ENCODE results near the gene ZCCHC14.

The ZCCHC14 gene

DNA sequence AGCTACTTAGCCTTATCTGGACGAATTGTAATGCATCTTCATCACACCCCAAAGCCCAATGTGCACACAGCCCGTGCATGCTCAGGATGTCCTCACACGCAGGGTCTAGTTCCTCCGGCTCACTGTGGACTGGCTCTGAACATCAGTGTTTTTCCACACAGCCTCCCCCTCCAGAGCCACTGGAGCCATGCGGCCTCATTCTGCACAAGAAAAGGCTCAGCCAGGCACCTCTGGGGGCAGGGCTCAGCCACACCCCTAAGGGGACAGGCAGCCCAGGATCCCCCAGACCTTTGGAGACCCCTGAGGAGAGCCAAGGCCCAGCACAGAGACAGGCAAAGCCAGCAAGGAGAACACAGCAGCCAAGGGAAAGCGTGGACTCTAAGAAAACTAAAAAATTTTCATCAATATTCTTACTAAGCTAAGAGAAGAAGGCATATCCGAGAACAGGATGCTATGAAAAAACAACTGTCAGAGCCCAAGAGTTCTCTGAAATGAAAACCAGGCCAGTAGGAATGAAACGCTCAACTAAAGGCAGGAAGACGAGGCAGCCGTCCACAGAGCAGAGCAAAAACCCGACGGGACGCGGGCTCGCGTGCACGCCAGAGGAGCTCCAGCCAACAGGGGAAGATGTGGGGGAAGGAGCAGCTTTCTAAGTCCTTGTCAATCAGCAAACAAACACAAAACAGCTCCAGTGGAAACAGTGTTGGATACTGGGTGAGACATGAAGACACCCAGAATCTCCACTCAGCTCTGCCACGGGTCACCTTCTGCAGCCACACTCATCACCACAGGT lies 66.2 kb downstream of the ZCCHC14 start:
- Histone ChIP-seq H3K14ac (ENCODE audit: low read length in 2 of 2) (no peak overlapping the region), H4K91ac (ENCODE audit: low read length) (no peak overlapping the region), H3K9me3 (ENCODE audit: control insufficient read depth, low read length) (no peaks in the 10 kb centered on the region), H3K27me3 (ENCODE audit: control insufficient read depth in 1 of 2, insufficient read depth in 1 of 2, low read length in 2 of 2) (no peaks in the 10 kb centered on the region), H2BK120ac (ENCODE audit: low read depth, low read length) (no peak overlapping the region), H3K27ac (ENCODE audit: low read length, poor library complexity, severe bottlenecking) (no peak overlapping the region), H3K23ac (ENCODE audit: low read length in 2 of 2) (no peak overlapping the region), H3K4ac (ENCODE audit: low read depth in 1 of 2, low read length in 2 of 2) (no peak overlapping the region), H2BK5ac (ENCODE audit: low read depth, low read length, poor library complexity, severe bottlenecking) (no peak overlapping the region), H3K4me2 (ENCODE audit: low read length, poor library complexity, severe bottlenecking) (no peak overlapping the region), H2BK12ac (ENCODE audit: low read length in 2 of 2) (no peak overlapping the region), H3K18ac (ENCODE audit: low read depth in 1 of 2, low read length in 2 of 2) (no peak overlapping the region), H2BK15ac (ENCODE audit: low read depth, poor library complexity, severe bottlenecking) (no peak overlapping the region), H3K9ac (ENCODE audit: low read length) (no peak overlapping the region), H3K4me3 (ENCODE audit: insufficient read depth in 1 of 2, low read depth in 1 of 2, low read length in 2 of 2) (no peak overlapping the region), H2AFZ (ENCODE audit: low read depth, low read length) (no peak overlapping the region), H4K8ac (ENCODE audit: low read length) (no peak overlapping the region), H3K4me1 (ENCODE audit: control insufficient read depth, insufficient read depth, low read depth, low read length) (peaks cover 8% of the 10 kb centered on the region), H3K36me3 (ENCODE audit: control insufficient read depth in 1 of 2, insufficient read depth in 2 of 2, low read depth in 1 of 2, low read length in 2 of 2) (peaks cover 57 to 87% of the 10 kb centered on the region in 2 experiments), H2AK5ac (ENCODE audit: low read length, severe bottlenecking) (no peak overlapping the region), H3K79me1 (replicated peaks; ENCODE audit: low read length, poor library complexity, severe bottlenecking) (peaks cover 56% of the 10 kb centered on the region)
- WGBS: 83% methylated on average over 12 of the region's 18 CpGs
- no peak for DNase-seq

DNA sequence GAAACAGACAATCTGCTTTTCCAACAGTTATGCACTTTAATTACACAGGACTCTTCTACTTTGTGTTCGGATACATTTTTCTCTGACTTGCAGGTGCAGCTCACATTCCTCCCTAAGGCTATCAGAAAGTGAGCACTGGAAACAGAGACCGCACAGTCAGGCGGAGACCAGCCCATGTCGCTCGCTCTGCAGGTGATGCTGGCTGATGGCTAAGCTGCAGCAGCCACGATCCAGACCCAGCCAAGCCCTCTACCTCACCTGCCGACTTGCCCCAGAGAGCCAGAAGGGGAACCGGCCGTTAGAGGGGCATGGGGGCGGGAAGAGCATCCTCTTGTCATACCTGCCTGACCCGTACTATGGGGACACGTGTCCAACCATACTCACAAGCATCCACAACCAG lies 66.9 kb downstream of the ZCCHC14 start:
- H3K4me1 ChIP-seq (ENCODE audit: control insufficient read depth, insufficient read depth, low read depth, low read length): peaks cover 6% of the 10 kb centered on the region
- H3K14ac ChIP-seq (ENCODE audit: low read length in 2 of 2): no peak overlapping the region
- no peak overlapping the region for H2AK5ac ChIP-seq (ENCODE audit: low read length, severe bottlenecking)
- H3K18ac ChIP-seq (ENCODE audit: low read depth in 1 of 2, low read length in 2 of 2): no peak overlapping the region
- no peaks in the 10 kb centered on the region for H3K27me3 ChIP-seq (ENCODE audit: control insufficient read depth in 1 of 2, insufficient read depth in 1 of 2, low read length in 2 of 2)
- H4K8ac ChIP-seq (ENCODE audit: low read length): no peak overlapping the region
- H3K27ac ChIP-seq (ENCODE audit: low read length, poor library complexity, severe bottlenecking): no peak overlapping the region
- H2BK12ac ChIP-seq (ENCODE audit: low read length in 2 of 2): no peak overlapping the region
- H3K4me3 ChIP-seq (ENCODE audit: insufficient read depth in 1 of 2, low read depth in 1 of 2, low read length in 2 of 2): no peak overlapping the region
- H3K23ac ChIP-seq (ENCODE audit: low read length in 2 of 2): no peak overlapping the region
- H4K91ac ChIP-seq (ENCODE audit: low read length): no peak overlapping the region
- H3K4me2 ChIP-seq (ENCODE audit: low read length, poor library complexity, severe bottlenecking): no peak overlapping the region
- H3K9me3 ChIP-seq (ENCODE audit: control insufficient read depth, low read length): no peaks in the 10 kb centered on the region
- H3K9ac ChIP-seq (ENCODE audit: low read length): no peak overlapping the region
- no peak overlapping the region for H2AFZ ChIP-seq (ENCODE audit: low read depth, low read length)
- no peak overlapping the region for H2BK5ac ChIP-seq (ENCODE audit: low read depth, low read length, poor library complexity, severe bottlenecking)
- H3K36me3 ChIP-seq (ENCODE audit: control insufficient read depth in 1 of 2, insufficient read depth in 2 of 2, low read depth in 1 of 2, low read length in 2 of 2): peaks cover 62 to 89% of the 10 kb centered on the region in 2 experiments
- WGBS: 96% methylated on average over 12 of the region's 12 CpGs
- H3K4ac ChIP-seq (ENCODE audit: low read depth in 1 of 2, low read length in 2 of 2): no peak overlapping the region
- H2BK120ac ChIP-seq (ENCODE audit: low read depth, low read length): no peak overlapping the region
- peaks cover 61% of the 10 kb centered on the region for H3K79me1 ChIP-seq (replicated peaks; ENCODE audit: low read length, poor library complexity, severe bottlenecking)
- no peak for DNase-seq
- H2BK15ac ChIP-seq (ENCODE audit: low read depth, poor library complexity, severe bottlenecking): no peak overlapping the region

- no peak overlapping the region for H2BK5ac ChIP-seq (ENCODE audit: low read depth, low read length, poor library complexity, severe bottlenecking)
Measured at GRCh38 chr16:87424266-87424665, 68.6 kb downstream of the ZCCHC14 start.

DNA sequence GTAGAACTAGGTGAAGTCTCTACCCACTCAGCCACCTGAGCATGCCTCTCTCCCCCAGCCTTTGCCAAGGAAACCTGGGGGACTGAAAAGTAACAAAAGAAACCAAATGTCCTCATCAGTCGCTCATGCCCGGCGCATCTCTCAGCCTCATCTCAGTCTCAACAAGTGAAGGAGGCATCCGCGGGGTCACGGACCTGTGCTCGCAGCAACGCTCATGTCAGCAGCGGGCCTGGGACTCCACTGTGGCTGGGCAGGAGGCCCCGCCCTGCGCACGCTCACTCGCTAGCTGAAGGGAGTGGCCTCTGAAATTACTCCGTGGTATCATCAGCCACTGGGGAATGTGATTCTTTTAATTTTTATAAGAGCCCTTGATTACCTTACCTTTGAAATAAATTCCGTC lies 69.4 kb downstream of the ZCCHC14 start:
- no peak overlapping the region for H2BK12ac ChIP-seq (ENCODE audit: low read length in 2 of 2)
- no peak overlapping the region for H2AFZ ChIP-seq (ENCODE audit: low read depth, low read length)
- no peak overlapping the region for H4K8ac ChIP-seq (ENCODE audit: low read length)
- no peak overlapping the region for H2BK5ac ChIP-seq (ENCODE audit: low read depth, low read length, poor library complexity, severe bottlenecking)
- peaks cover 6% of the 10 kb centered on the region for H3K4me1 ChIP-seq (ENCODE audit: control insufficient read depth, insufficient read depth, low read depth, low read length)
- H2AK5ac ChIP-seq (ENCODE audit: low read length, severe bottlenecking): no peak overlapping the region
- no peak overlapping the region for H3K4me2 ChIP-seq (ENCODE audit: low read length, poor library complexity, severe bottlenecking)
- no peak overlapping the region for H4K91ac ChIP-seq (ENCODE audit: low read length)
- H3K9me3 ChIP-seq (ENCODE audit: control insufficient read depth, low read length): no peaks in the 10 kb centered on the region
- 98% methylated on average over 13 of the region's 15 CpGs for WGBS
- H3K79me1 ChIP-seq (replicated peaks; ENCODE audit: low read length, poor library complexity, severe bottlenecking): peaks cover 59% of the 10 kb centered on the region
- no peak overlapping the region for H2BK120ac ChIP-seq (ENCODE audit: low read depth, low read length)
- H3K36me3 ChIP-seq (ENCODE audit: control insufficient read depth in 1 of 2, insufficient read depth in 2 of 2, low read depth in 1 of 2, low read length in 2 of 2): peaks cover 61 to 91% of the 10 kb centered on the region in 2 experiments
- H3K4ac ChIP-seq (ENCODE audit: low read depth in 1 of 2, low read length in 2 of 2): no peak overlapping the region
- no peak overlapping the region for H2BK15ac ChIP-seq (ENCODE audit: low read depth, poor library complexity, severe bottlenecking)
- no peak overlapping the region for H3K18ac ChIP-seq (ENCODE audit: low read depth in 1 of 2, low read length in 2 of 2)
- no peak overlapping the region for H3K23ac ChIP-seq (ENCODE audit: low read length in 2 of 2)
- H3K4me3 ChIP-seq (ENCODE audit: insufficient read depth in 1 of 2, low read depth in 1 of 2, low read length in 2 of 2): no peak overlapping the region
- H3K27ac ChIP-seq (ENCODE audit: low read length, poor library complexity, severe bottlenecking): no peak overlapping the region
- no peak overlapping the region for H3K9ac ChIP-seq (ENCODE audit: low read length)
- H3K14ac ChIP-seq (ENCODE audit: low read length in 2 of 2): no peak overlapping the region
- DNase-seq: no peak
- H3K27me3 ChIP-seq (ENCODE audit: control insufficient read depth in 1 of 2, insufficient read depth in 1 of 2, low read length in 2 of 2): no peaks in the 10 kb centered on the region

More at GRCh38 chr16:87424266-87424665, 68.6 kb downstream of the ZCCHC14 start:
- Histone ChIP-seq H2BK120ac (ENCODE audit: low read depth, low read length) (no peak overlapping the region), H3K9ac (ENCODE audit: low read length) (no peak overlapping the region), H3K27me3 (ENCODE audit: control insufficient read depth in 1 of 2, insufficient read depth in 1 of 2, low read length in 2 of 2) (no peaks in the 10 kb centered on the region), H3K4me1 (ENCODE audit: control insufficient read depth, insufficient read depth, low read depth, low read length) (peaks cover 6% of the 10 kb centered on the region), H3K79me1 (replicated peaks; ENCODE audit: low read length, poor library complexity, severe bottlenecking) (peaks cover 67% of the 10 kb centered on the region), H2BK15ac (ENCODE audit: low read depth, poor library complexity, severe bottlenecking) (no peak overlapping the region), H4K91ac (ENCODE audit: low read length) (no peak overlapping the region), H3K4me3 (ENCODE audit: insufficient read depth in 1 of 2, low read depth in 1 of 2, low read length in 2 of 2) (no peak overlapping the region), H3K36me3 (ENCODE audit: control insufficient read depth in 1 of 2, insufficient read depth in 2 of 2, low read depth in 1 of 2, low read length in 2 of 2) (peaks cover 67 to 92% of the 10 kb centered on the region in 2 experiments), H3K4me2 (ENCODE audit: low read length, poor library complexity, severe bottlenecking) (no peak overlapping the region), H3K4ac (ENCODE audit: low read depth in 1 of 2, low read length in 2 of 2) (no peak overlapping the region), H3K27ac (ENCODE audit: low read length, poor library complexity, severe bottlenecking) (no peak overlapping the region), H3K14ac (ENCODE audit: low read length in 2 of 2) (no peak overlapping the region), H3K18ac (ENCODE audit: low read depth in 1 of 2, low read length in 2 of 2) (no peak overlapping the region), H2AK5ac (ENCODE audit: low read length, severe bottlenecking) (no peak overlapping the region), H2BK12ac (ENCODE audit: low read length in 2 of 2) (no peak overlapping the region), H2AFZ (ENCODE audit: low read depth, low read length) (no peak overlapping the region), H4K8ac (ENCODE audit: low read length) (no peak overlapping the region), H3K9me3 (ENCODE audit: control insufficient read depth, low read length) (no peaks in the 10 kb centered on the region), H3K23ac (ENCODE audit: low read length in 2 of 2) (no peak overlapping the region)
- no peak for DNase-seq
- 88% methylated on average over 12 of the region's 12 CpGs for WGBS

All from mesenchymal stem cell (in vitro differentiated cells and primary cell).